HG03442 (cell line): Measurements from ENCODE around the gene ADCY3.
"Not testable (repeated sequence)": the region's sequence is repeated elsewhere in the genome, so short reads cannot be mapped to it uniquely, and the experiment has no call there.

Experiments
- ATAC-seq: cut with Tn5 transposase; IDR thresholded peaks from one replicate; pipeline ENCODE4 v1.9.1; 2021; ENCODE audit warnings: mild to moderate bottlenecking, moderate library complexity; ENCODE audit not compliant: unreplicated experiment

The ADCY3 gene

GRCh38 chr2:24819442-24820174 is 100.4 kb downstream of the ADCY3 start:
- no peak for ATAC-seq

GRCh38 chr2:24818721-24819167 is 101.3 kb downstream of the ADCY3 start:
- no peak for ATAC-seq

GRCh38 chr2:24816884-24817283 is 103.2 kb downstream of the ADCY3 start:
- ATAC-seq: no peak

GRCh38 chr2:24816404-24816803 is 103.6 kb downstream of the ADCY3 start:
- no peak for ATAC-seq

GRCh38 chr2:24815171-24815570 is 104.9 kb downstream of the ADCY3 start:
- no peak for ATAC-seq

- ATAC-seq: no peak
Observed at GRCh38 chr2:24814516-24814915, 105.5 kb downstream of the ADCY3 start.

- ATAC-seq: no peak
Observed at GRCh38 chr2:24813691-24814137, 106.3 kb downstream of the ADCY3 start.

- ATAC-seq: no peak
Observed at GRCh38 chr2:24809316-24810007, 110.6 kb downstream of the ADCY3 start.

GRCh38 chr2:24806661-24807036 is 113.4 kb downstream of the ADCY3 start:
- no peak for ATAC-seq

- ATAC-seq: not testable (repeated sequence)
Observed at GRCh38 chr2:24805811-24806660, 114.0 kb downstream of the ADCY3 start.

GRCh38 chr2:24800487-24800886 is 119.5 kb downstream of the ADCY3 start:
- ATAC-seq: not testable (repeated sequence)

- no peak for ATAC-seq
Observed at GRCh38 chr2:24797644-24798043, 122.4 kb downstream of the ADCY3 start.

GRCh38 chr2:24793761-24794435 is 126.1 kb downstream of the ADCY3 start:
- no peak for ATAC-seq

GRCh38 chr2:24792874-24793760 is 126.9 kb downstream of the ADCY3 start, which contains the start of the genes CENPO and PTRHD1:
Gene CENPO, plus strand, starts transcription at chr2:24793425. Its CDS starts 495 bp downstream, at chr2:24793920.
Gene PTRHD1, minus strand, starts transcription at chr2:24793391. Its CDS starts 14 bp downstream, at chr2:24793377.
- peak; percentile 89 for ATAC-seq

- no peak for ATAC-seq
Observed at GRCh38 chr2:24792542-24792873, 127.5 kb downstream of the ADCY3 start.

GRCh38 chr2:24791452-24791851 is 128.6 kb downstream of the ADCY3 start:
- no peak for ATAC-seq

- no peak for ATAC-seq
Observed at GRCh38 chr2:24788816-24789215, 131.2 kb downstream of the ADCY3 start.

GRCh38 chr2:24787532-24787931 is 132.5 kb downstream of the ADCY3 start:
- no peak for ATAC-seq

GRCh38 chr2:24785671-24786321 is 134.2 kb downstream of the ADCY3 start:
- peak; percentile 68 for ATAC-seq
